Cardiac fibroblast (primary cell): ENCODE results near the gene IDI2.

Experiments used
- DNase-seq, 2 donors: peaks; one replicate each; pipeline versions ENCODE4 v3.0.0 to v3.0.0-alpha.2; 2010; ENCODE audit warnings: low read depth in 2 of 2
- H3K4me3 ChIP-seq, 2 donors: replicated peaks in 1 of 2; 1 replicate in 1 of 2; 2 replicates in 1 of 2; pipeline ENCODE4 v1.5.1; 2011; ENCODE audit warnings: low read depth in 2 of 2, low read length in 2 of 2, mild to moderate bottlenecking in 2 of 2, moderate library complexity in 1 of 2
- TF ChIP-seq, protein P1 (sequence below): IDR thresholded peaks from one replicate; pipeline ENCODE4 v1.5.1; 2011; ENCODE audit warnings: low read depth, mild to moderate bottlenecking, low read length, inconsistent platforms

Gene IDI2

GRCh38 chr10:970311-971149, 55.1 kb downstream of the IDI2 start:
- no peak overlapping the region for H3K4me3 ChIP-seq
- peak in 1 of 2 donors; percentile 8 for DNase-seq
- TF ChIP-seq, protein P1, sequence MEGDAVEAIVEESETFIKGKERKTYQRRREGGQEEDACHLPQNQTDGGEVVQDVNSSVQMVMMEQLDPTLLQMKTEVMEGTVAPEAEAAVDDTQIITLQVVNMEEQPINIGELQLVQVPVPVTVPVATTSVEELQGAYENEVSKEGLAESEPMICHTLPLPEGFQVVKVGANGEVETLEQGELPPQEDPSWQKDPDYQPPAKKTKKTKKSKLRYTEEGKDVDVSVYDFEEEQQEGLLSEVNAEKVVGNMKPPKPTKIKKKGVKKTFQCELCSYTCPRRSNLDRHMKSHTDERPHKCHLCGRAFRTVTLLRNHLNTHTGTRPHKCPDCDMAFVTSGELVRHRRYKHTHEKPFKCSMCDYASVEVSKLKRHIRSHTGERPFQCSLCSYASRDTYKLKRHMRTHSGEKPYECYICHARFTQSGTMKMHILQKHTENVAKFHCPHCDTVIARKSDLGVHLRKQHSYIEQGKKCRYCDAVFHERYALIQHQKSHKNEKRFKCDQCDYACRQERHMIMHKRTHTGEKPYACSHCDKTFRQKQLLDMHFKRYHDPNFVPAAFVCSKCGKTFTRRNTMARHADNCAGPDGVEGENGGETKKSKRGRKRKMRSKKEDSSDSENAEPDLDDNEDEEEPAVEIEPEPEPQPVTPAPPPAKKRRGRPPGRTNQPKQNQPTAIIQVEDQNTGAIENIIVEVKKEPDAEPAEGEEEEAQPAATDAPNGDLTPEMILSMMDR, result no peak

DNA sequence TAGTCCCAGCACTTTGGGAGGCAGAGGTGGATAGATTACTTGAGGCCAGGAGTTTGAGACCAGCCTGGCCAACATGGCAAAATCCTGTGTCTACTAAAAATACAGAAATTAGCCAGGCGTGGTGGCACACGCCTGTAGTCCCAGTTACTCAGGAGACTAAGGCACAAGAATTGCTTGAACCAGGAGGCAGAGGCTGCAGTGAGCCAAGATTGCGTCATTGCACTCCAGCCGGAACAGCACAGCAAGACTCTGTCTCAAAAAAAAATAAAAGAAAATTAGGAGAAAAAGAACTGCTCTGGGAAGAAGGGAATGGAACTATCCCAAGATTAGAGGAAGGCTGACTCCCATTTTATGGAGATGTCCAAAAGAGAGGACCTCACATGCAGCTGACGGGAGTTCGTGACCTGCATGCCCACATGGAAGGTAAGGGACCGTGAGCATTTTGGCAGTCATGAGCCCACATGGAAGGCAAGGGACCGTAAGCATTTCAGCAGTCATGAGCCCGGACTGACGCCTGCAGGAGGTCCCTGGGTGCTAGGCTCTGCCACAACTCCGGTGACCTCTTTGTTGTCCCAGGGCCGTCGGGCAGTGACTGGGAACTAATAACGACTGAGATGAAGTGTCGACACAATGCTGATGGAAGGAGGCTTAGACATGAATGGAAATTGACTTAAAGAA, 56.0 kb downstream of the IDI2 start:
- TF ChIP-seq, protein P1, result no peak
- DNase-seq, result no peak
- H3K4me3 ChIP-seq, result no peak overlapping the region
